HCT116 (cell line): ENCODE measurements around the gene FAM83D.

Experiments
- EZH2phosphoT487 ChIP-seq: fragments of 200-600 bp; IDR thresholded peaks from 2 replicates; pipeline ENCODE4 v1.6.1; 2018; ENCODE audit warnings: antibody characterized with exemption, borderline replicate concordance
- POLR2A ChIP-seq: IDR thresholded peaks from 2 replicates; pipeline ENCODE4 v1.7.0; 2011; ENCODE audit warnings: borderline replicate concordance; ENCODE audit not compliant: insufficient read depth, insufficient read length; ENCODE audit errors: extremely low read depth
- RAD21 ChIP-seq: IDR thresholded peaks from 2 replicates; pipeline ENCODE4 v1.6.1; 2012; ENCODE audit warnings: low read depth, mild to moderate bottlenecking
- SIN3A ChIP-seq: IDR thresholded peaks from 2 replicates; pipeline ENCODE4 v1.6.1; 2012; ENCODE audit warnings: low read depth
- YY1 ChIP-seq: IDR thresholded peaks from 2 replicates; pipeline ENCODE4 v1.6.1; 2011; ENCODE audit warnings: low read length, low read depth, moderate library complexity, mild to moderate bottlenecking; ENCODE audit not compliant: insufficient replicate concordance; ENCODE audit errors: extremely low read depth
- ZNF274 ChIP-seq: fragments of 200-500 bp; sonication (Bioruptor generic); IDR thresholded peaks from 2 replicates; pipeline ENCODE4 v1.6.1; 2014; ENCODE audit warnings: mild to moderate bottlenecking, low read depth, low read length, inconsistent platforms
- TF ChIP-seq, protein P1 (sequence below), 3 experiments: fragments of 200-600 bp in 1 of 3; sonication (generic) in 1 of 3; IDR thresholded peaks in 2 of 3; conservative IDR thresholded peaks in 1 of 3; 2 replicates each; pipeline ENCODE4 v1.5.1; 2012 to 2017; ENCODE audit warnings: low read depth in 2 of 3, low read length in 2 of 3, antibody characterized with exemption in 1 of 3, borderline replicate concordance in 1 of 3, control low read depth in 1 of 3, mild to moderate bottlenecking in 1 of 3, mixed read lengths in 1 of 3, mixed run types in 1 of 3, moderate library complexity in 1 of 3; ENCODE audit not compliant: insufficient read depth in 1 of 3
- TF ChIP-seq, protein P2 (sequence below): IDR thresholded peaks from 2 replicates; pipeline ENCODE4 v1.6.1; 2012
- TF ChIP-seq, protein P3 (sequence below): IDR thresholded peaks from 2 replicates; pipeline ENCODE4 v1.6.1; 2012

DNA sequence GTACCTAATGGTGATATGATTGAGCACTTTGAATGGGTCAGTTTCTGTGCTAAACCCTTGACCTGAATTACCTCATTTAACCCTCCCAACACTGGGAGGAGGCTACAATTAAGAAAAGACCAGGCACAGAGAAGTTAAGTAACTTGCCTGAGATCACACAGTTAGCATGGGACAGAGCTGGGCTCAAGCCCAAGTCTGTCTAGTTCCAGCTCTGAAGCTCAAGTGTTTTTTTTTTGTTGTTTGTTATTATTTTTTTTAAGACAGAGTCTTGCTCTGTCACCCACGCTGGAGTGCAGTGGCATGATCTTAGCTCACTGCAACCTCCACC lies 4.0 kb downstream of the FAM83D start:
- TF ChIP-seq, protein P1, sequence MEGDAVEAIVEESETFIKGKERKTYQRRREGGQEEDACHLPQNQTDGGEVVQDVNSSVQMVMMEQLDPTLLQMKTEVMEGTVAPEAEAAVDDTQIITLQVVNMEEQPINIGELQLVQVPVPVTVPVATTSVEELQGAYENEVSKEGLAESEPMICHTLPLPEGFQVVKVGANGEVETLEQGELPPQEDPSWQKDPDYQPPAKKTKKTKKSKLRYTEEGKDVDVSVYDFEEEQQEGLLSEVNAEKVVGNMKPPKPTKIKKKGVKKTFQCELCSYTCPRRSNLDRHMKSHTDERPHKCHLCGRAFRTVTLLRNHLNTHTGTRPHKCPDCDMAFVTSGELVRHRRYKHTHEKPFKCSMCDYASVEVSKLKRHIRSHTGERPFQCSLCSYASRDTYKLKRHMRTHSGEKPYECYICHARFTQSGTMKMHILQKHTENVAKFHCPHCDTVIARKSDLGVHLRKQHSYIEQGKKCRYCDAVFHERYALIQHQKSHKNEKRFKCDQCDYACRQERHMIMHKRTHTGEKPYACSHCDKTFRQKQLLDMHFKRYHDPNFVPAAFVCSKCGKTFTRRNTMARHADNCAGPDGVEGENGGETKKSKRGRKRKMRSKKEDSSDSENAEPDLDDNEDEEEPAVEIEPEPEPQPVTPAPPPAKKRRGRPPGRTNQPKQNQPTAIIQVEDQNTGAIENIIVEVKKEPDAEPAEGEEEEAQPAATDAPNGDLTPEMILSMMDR (IDR thresholded peaks at IDR 0.05 in 2 of 3, conservative IDR thresholded peaks at IDR 0.05 in 1 of 3; ENCODE audit: borderline replicate concordance in 1 of 3, insufficient read depth in 1 of 3, low read depth in 2 of 3, low read length in 2 of 3) = no peak
- TF ChIP-seq YY1 (no peak), RAD21 (no peak), POLR2A (no peak), SIN3A (no peak), EZH2phosphoT487 (no peak), ZNF274 (no peak)
- TF ChIP-seq, protein P2, sequence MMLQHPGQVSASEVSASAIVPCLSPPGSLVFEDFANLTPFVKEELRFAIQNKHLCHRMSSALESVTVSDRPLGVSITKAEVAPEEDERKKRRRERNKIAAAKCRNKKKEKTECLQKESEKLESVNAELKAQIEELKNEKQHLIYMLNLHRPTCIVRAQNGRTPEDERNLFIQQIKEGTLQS = no peak
- TF ChIP-seq, protein P3, sequence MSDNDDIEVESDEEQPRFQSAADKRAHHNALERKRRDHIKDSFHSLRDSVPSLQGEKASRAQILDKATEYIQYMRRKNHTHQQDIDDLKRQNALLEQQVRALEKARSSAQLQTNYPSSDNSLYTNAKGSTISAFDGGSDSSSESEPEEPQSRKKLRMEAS = no peak
